Activated CD8-positive, alpha-beta memory T cell treated with anti-CD3 and anti-CD28 coated beads for 48 hours (primary cell): ENCODE results near the gene JSRP1.
"Not testable (repeated sequence)": the region's sequence is repeated elsewhere in the genome, so short reads cannot be mapped to it uniquely, and the experiment has no call there.

Experiments
- DNase-seq, 3 experiments: peaks; one replicate each; pipeline ENCODE4 v3.0.0-alpha.2; 2020; ENCODE audit warnings: low read depth in 2 of 3, low spot score in 2 of 3

JSRP1 gene

DNA sequence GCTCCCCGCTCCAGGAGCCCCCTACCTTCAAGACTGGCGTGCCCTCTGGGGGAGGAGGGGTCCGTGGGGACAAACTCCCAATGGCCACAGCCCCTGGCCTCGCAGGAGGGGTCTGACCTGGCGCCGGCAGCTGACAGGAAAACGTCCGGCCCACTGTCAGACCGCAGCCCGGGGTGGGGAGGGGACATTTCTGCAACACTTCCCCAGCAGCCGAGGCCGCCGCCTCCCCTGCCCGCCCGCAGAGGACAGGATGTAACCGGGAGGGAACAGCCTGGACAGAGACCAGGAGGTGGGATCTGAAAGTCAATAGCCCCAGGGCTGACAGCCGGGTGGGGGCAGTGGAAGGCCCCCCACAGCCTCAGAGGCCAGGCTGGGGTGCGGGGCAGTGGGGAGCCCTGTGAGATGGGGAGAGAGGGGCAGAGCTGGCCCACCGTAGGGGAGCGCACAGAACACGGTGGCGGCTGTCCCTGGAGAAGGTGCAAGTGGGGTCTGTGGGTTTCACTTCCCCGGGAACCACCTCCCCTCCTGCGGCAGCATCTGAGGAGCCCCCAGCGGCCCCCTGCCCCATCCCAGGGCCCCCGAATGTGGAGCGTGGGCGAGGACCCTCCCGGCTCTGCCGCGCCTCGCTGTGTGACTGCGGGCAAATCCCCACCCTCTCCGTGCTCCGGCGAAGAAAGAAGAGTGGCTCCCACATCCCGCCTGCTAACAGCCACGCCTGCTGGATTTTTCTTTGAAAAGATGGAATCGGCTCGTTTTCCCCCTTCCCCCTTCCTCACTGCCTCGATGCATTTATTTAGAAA, 26.0 kb upstream of the JSRP1 start, which contains the start of gene PEAK3:
PEAK3 (minus strand) TSS at position 114 of the 800 bp plus-strand sequence. CDS start 1,244 bp downstream, outside the sequence.
- DNase-seq, result no peak

DNA sequence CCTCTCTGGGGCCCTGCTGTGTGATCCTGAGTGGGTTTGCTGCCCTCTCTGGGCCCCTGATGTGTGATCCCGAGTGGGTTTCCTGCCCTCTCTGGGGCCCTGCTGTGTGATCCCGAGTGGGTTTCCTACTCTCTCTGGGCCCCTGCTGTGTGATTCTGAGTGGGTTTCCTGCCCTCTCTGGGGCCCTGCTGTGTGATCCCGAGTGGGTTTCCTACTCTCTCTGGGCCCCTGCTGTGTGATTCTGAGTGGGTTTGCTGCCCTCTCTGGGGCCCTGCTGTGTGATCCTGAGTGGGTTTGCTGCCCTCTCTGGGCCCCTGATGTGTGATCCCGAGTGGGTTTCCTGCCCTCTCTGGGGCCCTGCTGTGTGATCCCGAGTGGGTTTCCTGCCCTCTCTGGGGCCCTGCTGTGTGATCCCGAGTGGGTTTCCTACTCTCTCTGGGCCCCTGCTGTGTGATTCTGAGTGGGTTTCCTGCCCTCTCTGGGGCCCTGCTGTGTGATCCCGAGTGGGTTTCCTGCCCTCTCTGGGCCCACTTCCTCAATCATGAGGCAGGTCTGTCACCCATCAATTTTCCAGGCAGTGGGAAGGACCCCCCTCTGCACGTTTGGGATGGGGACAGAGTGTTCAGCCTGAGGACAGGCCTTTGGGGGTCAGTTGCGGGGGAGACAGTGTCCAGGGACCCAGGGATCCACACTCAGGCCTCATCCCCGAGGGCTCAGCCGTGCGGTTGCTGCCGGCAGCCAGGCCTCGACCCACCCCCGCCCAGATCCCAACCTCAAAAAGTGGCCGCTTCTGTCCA, 25.2 kb upstream of the JSRP1 start:
- DNase-seq, result not testable (repeated sequence)

DNA sequence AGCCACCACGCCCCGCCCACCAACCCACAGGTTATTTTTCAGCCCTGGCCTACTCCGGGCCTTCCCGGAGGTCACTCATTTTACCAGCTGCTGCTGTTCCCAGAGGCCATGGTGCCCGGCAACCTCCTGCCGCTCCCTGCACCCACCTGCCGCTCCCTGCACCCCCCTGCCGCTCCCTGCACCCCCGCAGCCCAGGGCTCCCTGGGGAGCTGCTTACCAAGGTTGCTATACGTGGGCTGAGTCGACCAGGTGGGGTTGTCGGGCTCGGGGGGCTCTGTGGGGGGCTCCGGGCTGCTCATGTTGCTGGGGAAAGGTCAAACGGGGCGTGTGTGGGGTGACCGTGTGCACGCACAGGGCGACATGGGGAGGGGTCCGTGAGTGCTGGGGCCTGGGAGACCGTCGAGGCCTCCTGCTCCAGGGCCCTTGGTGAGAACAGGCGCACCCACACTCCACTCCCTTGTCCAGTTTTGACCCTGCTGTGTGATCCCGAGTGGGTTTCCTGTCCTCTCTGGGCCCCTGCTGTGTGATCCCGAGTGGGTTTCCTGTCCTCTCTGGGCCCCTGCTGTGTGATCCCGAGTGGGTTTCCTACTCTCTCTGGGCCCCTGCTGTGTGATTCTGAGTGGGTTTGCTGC, 24.5 kb upstream of the JSRP1 start:
- DNase-seq, result no peak

DNA sequence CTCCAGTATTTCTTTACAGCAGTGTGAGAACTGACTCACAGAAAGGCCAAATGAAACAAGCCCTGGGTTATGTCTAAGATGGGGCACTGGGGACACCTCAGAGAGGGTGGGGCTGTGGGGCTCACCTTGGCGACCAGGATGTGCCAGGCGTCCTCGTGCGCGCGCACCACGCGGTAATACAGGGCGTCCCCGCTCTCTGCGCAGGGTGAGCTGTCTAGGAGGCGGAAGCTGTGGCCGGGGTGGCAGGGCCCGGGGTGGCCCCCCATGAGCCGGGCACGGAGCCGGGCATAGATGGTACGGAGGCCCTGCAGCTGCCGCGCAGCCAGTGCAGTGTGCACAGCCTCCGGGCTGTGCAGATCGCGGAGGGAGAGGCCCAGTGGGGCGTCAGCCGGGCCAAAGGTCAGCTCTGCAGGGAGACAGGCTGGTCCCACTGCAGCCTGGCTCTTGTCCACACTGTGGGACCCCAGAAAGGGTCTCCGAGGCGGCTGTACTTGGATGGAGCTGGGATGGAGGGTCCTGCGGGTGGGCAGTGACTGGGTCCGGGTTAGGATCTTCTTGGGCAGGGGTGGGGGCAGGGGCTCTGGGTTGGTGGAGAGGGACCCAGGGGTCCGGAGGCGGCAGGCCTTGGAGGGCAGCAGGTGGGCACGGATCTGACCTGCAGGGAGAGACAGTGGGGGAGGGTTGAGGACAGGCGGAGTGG, 22.4 kb upstream of the JSRP1 start:
- DNase-seq, result no peak

DNA sequence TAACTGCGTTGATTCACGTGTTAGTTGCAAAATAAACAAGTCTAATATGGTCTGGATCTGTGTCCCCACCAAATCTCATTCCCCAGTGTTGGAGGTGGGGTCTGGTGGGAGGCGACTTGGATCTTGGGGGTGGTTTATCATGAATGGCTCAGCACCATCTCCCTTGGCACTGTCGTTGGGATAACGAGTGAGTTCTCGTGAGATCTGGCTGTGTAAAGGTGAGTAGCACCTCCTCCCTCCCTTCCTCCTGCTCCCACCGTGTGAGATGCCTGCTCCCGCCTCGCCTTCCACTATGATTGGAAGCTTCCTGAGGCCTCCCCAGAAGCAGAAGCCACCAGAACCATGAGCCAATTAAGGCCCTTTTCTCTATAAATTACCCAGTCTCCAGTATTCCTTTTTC, 20.9 kb upstream of the JSRP1 start:
- no peak for DNase-seq

DNA sequence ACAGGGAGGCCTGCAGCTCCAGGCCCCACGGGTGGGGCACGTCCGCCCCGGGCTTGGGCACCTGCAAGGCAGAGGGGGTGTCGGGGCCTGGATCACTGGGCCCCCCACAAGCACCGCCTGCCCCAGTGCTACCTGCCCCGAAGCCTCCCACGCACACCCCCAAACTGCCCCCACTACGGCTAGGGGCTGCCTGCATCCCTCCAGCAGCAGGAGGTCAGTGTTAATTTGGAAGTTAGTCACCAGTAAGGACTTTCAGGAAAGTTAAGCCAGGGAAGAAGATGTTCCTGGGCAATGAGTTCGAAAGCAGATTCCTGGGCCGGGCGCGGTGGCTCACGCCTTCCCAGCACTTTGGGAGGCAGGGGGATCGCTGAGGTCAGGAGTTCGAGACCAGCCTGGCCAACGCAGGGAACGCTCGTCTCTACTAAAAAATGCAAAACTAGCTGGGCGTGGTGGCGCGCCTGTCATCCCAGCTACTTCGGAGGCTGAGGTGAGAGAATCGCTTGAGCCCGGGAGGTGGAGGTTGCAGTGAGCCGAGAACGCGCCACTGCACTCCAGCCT, 20.3 kb upstream of the JSRP1 start:
- no peak for DNase-seq

DNA sequence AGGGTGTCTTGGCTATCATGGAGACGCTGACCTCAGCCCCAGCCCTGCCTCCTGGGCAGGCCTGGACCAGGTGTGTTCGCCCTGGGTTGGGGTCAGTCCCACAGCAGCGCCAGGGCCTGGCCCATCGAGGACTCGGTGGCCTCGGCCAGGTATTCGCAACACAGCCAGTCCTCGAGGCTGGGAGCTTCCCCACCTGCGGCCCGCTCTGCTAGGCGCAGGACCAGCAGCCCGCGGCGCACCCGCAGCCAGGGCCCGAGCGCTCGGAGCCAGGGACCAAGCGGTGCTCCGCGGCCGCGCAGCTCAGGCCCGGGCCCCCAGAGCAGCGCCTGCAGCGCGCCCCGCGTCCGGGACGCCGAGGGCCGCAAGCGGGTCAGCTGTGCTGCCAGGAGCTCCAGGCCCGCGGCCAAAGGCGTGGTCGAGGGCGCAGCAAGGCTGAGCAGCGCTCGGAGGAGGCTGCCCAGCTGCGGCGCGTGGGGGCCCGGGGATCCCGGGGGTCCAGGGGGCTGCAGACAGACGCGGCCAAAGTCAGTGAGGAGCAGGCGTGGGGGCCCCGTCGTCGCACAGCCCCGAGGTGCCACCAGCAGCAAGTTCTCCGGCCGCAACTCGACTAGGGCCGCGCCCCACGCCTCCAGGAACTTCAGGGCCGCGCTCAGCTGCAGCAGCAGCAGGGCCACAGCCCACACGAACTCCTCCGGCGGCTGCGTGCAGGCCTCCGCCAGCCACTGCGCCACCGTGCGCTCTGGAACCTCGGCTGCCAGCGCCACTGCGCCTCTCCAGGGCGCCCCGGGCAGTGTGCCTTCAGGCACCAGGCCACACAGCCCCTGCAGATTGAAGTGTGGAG, 19.6 kb upstream of the JSRP1 start:
- DNase-seq, result no peak

DNA sequence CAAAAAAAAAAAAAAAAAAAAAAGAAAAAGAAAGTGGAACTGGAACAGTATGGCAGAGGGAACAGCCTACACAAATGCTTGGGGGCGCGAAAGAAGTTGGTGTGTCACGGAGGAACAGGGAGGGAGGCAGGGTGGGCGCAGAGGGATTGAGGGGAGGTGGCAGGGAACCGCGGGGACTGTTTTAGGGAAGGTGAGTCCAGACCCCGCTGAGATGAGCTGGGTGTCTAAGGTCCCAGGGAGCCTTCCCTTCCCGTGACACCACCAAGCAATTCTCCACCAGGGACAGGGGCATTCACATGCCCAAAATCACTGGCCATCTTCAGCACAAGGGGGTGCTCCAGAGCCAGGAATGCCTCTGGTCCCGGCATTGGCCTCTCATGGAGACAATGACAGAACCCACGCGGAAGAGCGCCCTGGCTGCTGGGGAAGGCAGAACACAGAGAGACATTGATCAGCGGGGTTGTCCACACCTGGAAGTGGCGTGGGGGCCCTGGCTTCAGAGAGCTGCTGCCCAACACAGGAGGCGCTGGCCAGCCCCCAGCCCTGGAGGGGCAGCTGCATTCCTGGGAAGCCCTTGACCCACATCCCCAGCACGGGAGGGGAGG, 18.8 kb upstream of the JSRP1 start:
- DNase-seq, result no peak

DNA sequence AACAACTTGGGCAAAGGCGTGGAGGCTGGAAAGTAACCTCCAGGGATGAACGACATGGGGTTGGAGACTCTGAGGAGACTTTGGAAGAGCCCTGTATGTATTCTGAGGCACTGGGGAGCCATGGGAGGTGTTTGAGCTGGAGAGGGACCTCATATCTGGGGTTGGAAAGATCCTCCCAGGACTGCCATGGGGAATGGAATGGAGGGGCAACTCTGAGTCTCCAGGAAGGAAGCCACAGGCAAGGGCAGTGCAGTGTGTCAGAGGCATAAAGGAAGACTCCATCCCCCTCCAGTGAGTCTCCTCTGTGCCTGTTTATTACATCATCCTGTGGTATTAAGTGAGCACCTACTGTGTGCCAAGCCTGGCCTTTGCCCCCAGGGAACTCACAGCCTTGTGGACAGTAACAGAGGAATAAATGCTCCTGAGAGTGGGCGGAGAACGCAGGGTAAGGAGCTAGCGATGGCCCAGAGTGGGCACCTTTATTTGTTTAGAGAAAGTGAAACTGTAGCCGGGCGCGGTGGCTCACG, 18.0 kb upstream of the JSRP1 start:
- no peak for DNase-seq

DNA sequence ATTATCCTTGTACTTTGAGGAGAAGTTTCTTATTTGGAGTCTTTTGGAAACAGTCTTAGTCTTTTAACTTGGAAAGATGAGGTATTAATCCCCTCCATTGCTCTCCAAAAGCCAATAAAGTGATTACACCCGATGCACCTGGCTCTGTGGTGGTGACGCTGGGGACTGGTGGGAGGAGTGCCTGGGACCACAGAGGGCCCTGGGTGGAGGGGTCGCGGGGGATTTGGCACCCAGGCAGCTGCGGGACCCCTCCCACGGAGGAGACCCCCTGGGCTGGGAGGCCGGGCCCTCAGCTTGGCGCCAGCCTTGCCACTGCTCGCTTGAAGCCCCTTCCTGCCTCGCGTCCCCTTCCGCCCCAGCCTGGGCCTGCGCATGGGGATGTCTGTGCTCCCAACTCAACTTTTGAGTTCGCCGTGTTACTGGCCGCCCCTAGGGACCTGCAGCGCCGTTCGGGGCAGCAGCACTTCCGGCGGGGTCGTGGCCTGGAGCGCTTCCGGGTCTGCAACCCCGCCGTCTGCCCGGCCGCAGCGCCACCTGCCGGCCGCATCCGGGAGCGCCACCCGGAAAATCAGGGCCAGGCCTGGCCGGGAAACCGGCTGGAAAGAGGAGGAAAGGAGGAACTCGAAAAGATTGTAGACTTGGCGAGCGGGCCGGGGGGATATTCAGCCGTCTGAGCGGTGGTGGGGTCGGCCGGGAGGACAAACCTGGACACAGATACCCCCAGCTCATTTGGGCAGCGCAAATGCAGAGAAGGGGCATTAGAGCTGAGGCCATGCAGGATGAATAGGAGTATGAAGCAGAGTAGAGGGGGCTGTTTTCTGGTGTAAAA, 17.4 kb upstream of the JSRP1 start:
- DNase-seq, result peak; percentile 66 to 75 (median 67)

DNA sequence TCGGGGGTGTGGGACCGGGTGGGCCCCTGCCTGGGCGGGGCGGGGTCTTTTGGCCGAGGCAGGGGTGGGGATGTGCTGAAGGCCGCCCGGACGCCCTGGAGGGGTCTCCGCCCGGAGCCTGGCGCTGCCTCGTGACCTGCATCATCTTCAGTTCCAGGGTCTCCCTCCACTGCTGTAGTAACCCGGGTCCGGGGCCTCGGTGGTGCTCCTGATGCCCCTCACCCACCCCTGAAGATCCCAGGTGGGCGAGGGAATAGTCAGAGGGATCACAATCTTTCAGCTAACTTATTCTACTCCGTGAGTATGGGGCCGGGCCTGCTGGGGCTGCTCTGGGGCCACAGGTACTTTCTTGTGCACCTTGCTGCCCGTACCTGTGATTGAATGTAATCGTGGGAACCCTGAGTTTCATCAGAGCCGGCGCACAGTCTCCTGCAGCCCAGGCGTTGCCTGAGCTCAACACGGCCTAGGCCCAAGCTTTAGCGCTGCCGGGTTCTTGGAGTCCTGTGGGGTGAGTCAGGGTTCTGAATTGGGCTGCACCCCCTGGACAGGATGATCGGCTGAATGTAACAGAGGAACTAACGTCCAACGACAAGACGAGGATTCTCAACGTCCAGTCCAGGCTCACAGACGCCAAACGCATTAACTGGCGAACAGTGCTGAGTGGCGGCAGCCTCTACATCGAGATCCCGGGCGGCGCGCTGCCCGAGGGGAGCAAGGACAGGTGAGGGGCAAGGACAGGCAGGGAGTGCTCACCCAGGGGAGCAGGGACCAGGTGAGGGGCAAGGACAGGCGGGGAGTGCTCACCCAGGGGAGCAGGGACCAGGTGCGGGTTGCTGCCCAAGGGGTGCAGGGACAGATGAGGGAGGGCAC, 15.3 kb upstream of the JSRP1 start:
- no peak for DNase-seq

DNA sequence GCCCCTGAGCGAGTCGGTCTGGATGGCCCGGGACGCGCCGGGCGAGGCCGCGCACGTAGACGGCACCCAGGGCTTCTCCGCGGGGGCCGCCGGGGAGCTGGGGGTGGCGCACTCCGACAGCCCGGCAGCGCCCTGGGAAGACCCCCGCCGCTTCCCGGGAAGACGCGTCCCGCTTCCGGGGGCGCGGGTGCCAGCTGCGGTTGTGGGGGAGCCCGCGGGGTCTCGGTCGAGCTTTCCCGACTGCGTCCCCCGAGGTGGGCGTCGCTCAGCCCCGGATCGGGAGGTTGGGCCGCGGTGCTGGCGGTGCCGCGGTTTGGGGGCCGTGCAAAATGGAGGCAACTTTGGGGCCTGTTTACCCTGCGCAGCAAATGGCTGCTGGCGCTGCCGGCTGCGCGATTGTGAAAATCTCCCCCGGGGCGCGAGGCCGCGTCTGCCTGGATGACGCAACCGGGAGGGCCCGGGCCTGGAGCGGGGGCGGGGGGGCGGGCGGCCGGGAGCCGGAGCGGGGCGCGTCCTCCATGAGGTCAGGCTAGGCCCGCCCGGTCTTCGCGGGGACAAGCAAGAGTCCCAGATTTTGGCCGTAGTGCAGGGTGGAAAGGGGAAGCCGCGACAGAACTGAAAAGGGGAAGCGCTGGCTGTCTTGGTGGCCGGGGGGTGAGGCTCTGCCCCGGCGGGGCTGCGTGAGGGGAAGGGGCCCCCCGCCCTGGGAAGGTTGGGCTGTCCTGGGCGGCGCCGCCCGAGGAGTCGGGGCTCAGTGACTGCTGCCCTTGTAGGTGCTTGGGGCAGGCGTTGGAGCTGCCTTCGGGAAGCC, 14.4 kb upstream of the JSRP1 start:
- DNase-seq, result peak in 2 of 3 experiments; percentile 36 to 60

DNA sequence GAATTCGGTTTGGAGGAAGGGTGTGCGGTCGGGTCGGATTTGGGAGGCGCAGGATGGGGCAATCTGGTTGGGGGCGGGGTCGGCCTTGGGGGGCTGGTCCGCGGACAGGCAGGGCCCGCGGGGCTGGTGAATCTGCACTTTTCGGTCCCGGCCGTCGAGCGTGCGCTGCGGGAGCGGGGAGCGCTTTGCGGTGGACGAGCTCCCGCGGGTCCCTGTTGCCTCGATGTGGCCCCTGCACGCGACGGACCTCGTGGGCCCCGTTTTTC, 13.9 kb upstream of the JSRP1 start:
- DNase-seq, result no peak

DNA sequence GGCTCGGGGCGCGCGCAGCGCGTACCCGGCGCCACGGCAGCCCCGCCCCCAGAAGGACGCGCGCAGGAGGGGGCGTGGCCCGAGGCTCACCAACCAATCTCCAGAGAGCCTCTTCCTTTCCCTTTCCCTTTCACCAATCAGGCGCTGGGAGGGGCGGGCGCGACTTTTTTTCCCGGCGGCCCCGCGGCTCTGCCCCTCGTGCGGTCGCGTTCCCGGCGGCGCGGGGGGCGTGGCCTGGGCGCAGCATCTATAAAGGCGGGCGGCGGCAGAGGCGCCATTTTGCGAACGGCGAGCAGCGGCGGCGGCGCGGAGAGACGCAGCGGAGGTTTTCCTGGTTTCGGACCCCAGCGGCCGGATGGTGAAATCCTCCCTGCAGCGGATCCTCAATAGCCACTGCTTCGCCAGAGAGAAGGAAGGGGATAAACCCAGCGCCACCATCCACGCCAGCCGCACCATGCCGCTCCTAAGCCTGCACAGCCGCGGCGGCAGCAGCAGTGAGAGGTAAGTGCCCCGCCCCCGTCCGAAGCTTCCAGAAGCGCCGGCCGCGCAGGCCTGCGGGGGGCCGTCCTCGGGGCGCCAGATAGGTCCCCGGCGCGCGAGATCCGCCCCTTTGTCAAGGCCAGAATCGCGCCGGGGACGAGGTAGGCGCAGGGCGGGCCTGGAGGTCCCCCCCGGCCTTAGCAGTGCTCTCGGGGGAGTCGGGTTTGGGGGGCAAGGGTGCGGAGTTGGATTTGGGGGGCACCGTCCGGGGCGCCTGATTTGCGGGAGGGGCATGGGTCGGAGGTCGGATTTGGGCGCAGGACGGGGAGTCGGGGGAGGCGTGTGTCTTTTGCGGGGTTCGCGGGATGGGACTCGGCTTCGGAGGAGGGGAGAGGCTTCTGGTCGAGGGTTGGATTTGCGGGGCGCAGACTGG, 13.3 kb upstream of the JSRP1 start:
- peak; percentile 98 to 99 (median 98) for DNase-seq

DNA sequence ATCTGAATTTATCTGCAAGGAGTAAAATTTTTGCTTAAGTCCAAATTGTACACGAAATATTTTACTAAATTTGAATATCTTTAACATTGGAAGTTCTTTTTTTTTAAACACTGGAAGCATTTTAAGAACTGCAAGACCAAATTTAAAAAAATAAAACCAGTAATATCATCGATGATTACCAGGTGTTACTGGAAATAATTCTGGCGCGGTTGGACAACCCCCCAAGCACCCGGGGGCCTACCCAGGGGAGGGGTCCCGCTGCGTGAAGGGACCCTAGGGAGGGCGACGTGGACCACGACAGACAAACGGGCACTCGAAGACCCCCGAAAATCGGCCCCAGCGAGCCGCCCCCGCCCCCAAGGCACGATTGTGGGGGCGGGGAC, 12.6 kb upstream of the JSRP1 start:
- no peak for DNase-seq

DNA sequence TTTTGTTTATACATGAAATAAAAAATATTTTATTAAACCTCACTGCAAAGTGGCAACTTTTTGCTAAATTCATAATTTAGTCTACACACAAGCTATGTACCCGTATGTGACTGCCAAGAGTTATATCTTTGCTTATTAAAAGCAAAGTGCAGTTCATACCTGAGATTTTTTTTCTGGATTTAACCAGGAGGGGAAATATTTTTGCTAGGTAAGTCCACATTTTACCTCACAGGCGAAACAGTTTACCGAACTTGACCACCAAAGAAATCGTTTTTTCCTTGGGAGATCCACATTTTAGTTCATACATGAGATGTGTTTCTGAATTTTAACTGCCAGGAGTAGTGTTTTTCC, 12.2 kb upstream of the JSRP1 start:
- DNase-seq, result no peak
